Measurements from ENCODE around the gene EFCAB13. TPM values are rescaled to one million over a fixed set of nuclear protein-coding genes. Genes with fewer than 3 reads are reported as not detected.
"Not testable (repeated sequence)": the region's sequence is repeated elsewhere in the genome, so short reads cannot be mapped to it uniquely, and the experiment has no call there.

The EFCAB13 gene
- total RNA-seq, 1 donor from 2014 or later, result 3.3 TPM

- peaks cover 6% of the 10 kb centered on the region for H3K27me3 Mint-ChIP-seq (ENCODE audit: unreplicated experiment)
- DNase-seq, result peak; percentile 34
- no peak for TF ChIP-seq CTCF (IDR thresholded peaks at IDR 0.05; ENCODE audit: partially characterized antibody, unreplicated experiment)
- H3K4me3 Mint-ChIP-seq (ENCODE audit: unreplicated experiment), result peak overlapping the region; percentile 85
- H3K36me3 Mint-ChIP-seq (ENCODE audit: unreplicated experiment), result peaks cover 18% of the 10 kb centered on the region
- no peak overlapping the region for H3K27ac Mint-ChIP-seq (ENCODE audit: unreplicated experiment)
- peaks cover 5% of the 10 kb centered on the region for H3K9me3 Mint-ChIP-seq (ENCODE audit: unreplicated experiment)
- H3K4me1 Mint-ChIP-seq (ENCODE audit: low read depth, unreplicated experiment), result no peaks in the 10 kb centered on the region
Observed at GRCh38 chr17:47423406-47424295, 99.9 kb downstream of the EFCAB13 start.

DNA sequence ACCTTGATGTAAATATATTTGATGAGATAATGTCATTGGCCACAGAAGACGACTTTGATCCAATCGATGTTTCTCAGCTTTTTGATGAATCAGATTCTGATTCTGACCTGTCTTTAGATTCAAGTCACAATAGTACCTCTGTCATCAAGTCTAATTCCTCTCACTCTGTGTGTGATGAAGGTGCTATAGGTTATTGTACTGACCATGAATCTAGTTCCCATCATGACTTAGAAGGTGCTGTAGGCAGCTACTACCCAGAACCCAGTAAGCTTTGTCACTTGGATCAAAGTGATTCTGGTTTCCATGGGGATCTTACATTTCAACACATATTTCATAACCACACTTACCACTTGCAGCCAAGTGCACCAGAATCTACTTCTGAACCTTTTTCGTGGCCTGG lies 101.5 kb downstream of the EFCAB13 start:
- H3K36me3 Mint-ChIP-seq (ENCODE audit: unreplicated experiment), result peaks cover 18% of the 10 kb centered on the region
- not testable (repeated sequence) for H3K4me3 Mint-ChIP-seq (ENCODE audit: unreplicated experiment); H3K4me1 Mint-ChIP-seq (ENCODE audit: low read depth, unreplicated experiment); DNase-seq; H3K27me3 Mint-ChIP-seq (ENCODE audit: unreplicated experiment); H3K27ac Mint-ChIP-seq (ENCODE audit: unreplicated experiment); H3K9me3 Mint-ChIP-seq (ENCODE audit: unreplicated experiment)

DNA sequence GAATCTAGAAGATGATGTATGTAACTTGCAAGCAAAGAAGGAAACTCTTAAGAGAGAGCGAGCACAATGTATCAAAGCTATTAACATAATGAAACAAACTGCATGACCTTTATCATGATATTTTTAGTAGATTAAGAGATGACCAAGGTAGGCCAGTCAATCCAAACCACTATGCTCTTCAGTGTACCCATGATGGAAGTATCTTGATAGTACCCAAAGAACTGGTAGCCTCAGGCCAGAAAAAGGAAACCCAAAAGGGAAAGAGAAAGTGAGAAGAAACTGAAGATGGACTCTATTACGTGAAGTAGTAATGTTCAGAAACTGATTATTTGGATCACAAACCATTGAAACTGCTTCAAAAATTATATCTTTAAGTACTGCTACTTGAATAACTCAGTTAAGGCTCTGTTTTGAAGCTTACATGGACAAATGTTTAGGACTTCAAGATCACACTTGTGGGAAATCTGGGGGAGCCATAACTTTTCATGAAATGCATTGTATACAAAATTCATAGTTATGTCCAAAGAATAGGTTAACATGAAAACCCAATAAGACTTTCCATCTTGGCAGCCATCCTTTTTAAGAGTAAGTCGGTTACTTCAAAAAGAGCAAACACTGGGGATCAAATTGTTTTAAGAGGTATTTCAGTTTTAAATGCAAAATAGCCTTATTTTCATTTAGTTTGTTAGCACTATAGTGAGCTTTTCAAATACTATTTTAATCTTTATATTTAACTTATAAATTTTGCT lies 102.3 kb downstream of the EFCAB13 start:
- H3K36me3 Mint-ChIP-seq (ENCODE audit: unreplicated experiment), result peaks cover 18% of the 10 kb centered on the region
- H3K27ac Mint-ChIP-seq (ENCODE audit: unreplicated experiment), result not testable (repeated sequence)

GRCh38 chr17:47427985-47428384 lies 104.2 kb downstream of the EFCAB13 start:
- Mint-ChIP-seq H3K4me3 (ENCODE audit: unreplicated experiment) (no peak overlapping the region), H3K27me3 (ENCODE audit: unreplicated experiment) (peaks cover 6% of the 10 kb centered on the region), H3K27ac (ENCODE audit: unreplicated experiment) (no peak overlapping the region), H3K9me3 (ENCODE audit: unreplicated experiment) (peaks cover 2% of the 10 kb centered on the region), H3K4me1 (ENCODE audit: low read depth, unreplicated experiment) (no peaks in the 10 kb centered on the region), H3K36me3 (ENCODE audit: unreplicated experiment) (peaks cover 18% of the 10 kb centered on the region)
- DNase-seq, result no peak
- TF ChIP-seq CTCF (IDR thresholded peaks at IDR 0.05; ENCODE audit: partially characterized antibody, unreplicated experiment), result no peak

More for the DNA sequence above, 102.3 kb downstream of the EFCAB13 start:
- not testable (repeated sequence) for H3K4me3 Mint-ChIP-seq (ENCODE audit: unreplicated experiment); DNase-seq; H3K9me3 Mint-ChIP-seq (ENCODE audit: unreplicated experiment); H3K27me3 Mint-ChIP-seq (ENCODE audit: unreplicated experiment); H3K4me1 Mint-ChIP-seq (ENCODE audit: low read depth, unreplicated experiment)

DNA sequence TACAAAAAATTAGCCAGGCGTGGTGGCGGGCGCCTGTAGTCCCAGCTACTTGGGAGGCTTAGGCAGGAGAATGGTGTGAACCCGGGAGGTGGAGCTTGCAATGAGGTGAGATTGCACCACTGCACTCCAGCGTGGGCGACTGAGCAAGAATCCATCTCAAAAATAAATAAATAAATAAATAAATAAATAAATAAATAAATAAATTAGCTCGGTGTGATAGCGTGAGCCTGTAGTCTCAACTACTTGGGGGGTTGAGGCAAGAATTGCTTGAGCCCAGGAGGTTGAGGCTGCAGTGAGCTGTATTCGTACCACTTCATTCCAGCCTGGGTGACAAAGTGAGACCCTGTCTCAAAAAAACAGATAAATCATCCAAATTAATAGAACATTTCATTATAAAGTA lies 108.5 kb downstream of the EFCAB13 start:
- H3K27me3 Mint-ChIP-seq (ENCODE audit: unreplicated experiment); H3K4me1 Mint-ChIP-seq (ENCODE audit: low read depth, unreplicated experiment); H3K4me3 Mint-ChIP-seq (ENCODE audit: unreplicated experiment); H3K27ac Mint-ChIP-seq (ENCODE audit: unreplicated experiment); DNase-seq: not testable (repeated sequence)
- Mint-ChIP-seq H3K9me3 (ENCODE audit: unreplicated experiment) (peaks cover 11% of the 10 kb centered on the region), H3K36me3 (ENCODE audit: unreplicated experiment) (peaks cover 32% of the 10 kb centered on the region)

- Mint-ChIP-seq H3K27ac (ENCODE audit: unreplicated experiment) (no peak overlapping the region), H3K36me3 (ENCODE audit: unreplicated experiment) (no peaks in the 10 kb centered on the region), H3K4me3 (ENCODE audit: unreplicated experiment) (no peak overlapping the region), H3K9me3 (ENCODE audit: unreplicated experiment) (no peaks in the 10 kb centered on the region), H3K4me1 (ENCODE audit: low read depth, unreplicated experiment) (no peaks in the 10 kb centered on the region), H3K27me3 (ENCODE audit: unreplicated experiment) (no peaks in the 10 kb centered on the region)
- TF ChIP-seq CTCF (IDR thresholded peaks at IDR 0.05; ENCODE audit: partially characterized antibody, unreplicated experiment), result no peak
- DNase-seq, result no peak
Observed at GRCh38 chr17:47465165-47465564, 141.4 kb downstream of the EFCAB13 start.

GRCh38 chr17:47466976-47467375 lies 143.2 kb downstream of the EFCAB13 start:
- not testable (repeated sequence) for H3K27ac Mint-ChIP-seq (ENCODE audit: unreplicated experiment); H3K4me1 Mint-ChIP-seq (ENCODE audit: low read depth, unreplicated experiment); H3K27me3 Mint-ChIP-seq (ENCODE audit: unreplicated experiment); H3K4me3 Mint-ChIP-seq (ENCODE audit: unreplicated experiment); H3K9me3 Mint-ChIP-seq (ENCODE audit: unreplicated experiment); H3K36me3 Mint-ChIP-seq (ENCODE audit: unreplicated experiment); DNase-seq
